Endothelial cell of umbilical vein (primary cell): Measurements from ENCODE around the gene A1BG. TPM values are rescaled to one million over a fixed set of nuclear protein-coding genes. Genes with fewer than 3 reads are reported as not detected.

Experiments used
- BruUV-seq: library from RNA; stranded (reverse); fragments of 400-500 nt; replicated peaks from 2 replicates; lab custom pipeline; 2021; lab: Mats Ljungman, UMichigan
- CTCF ChIA-PET: fragments of 300-600, 350-600 bp; sonication (Branson Sonifier 250); formaldehyde crosslinking; loops from one replicate; lab custom pipeline; 2021; ENCODE audit warnings: antibody characterized with exemption, inconsistent platforms; lab: Charles Lee
- POLR2A ChIA-PET: fragments of 300-600, 350-600 bp; sonication (Branson Sonifier 250); formaldehyde crosslinking; loops from one replicate; lab custom pipeline; 2021; ENCODE audit warnings: antibody characterized with exemption, inconsistent platforms; lab: Charles Lee
- DNase-seq: peaks from one replicate; pipeline ENCODE4 v3.0.0-alpha.2; 2011; ENCODE audit warnings: low read depth, low spot score
- FAIRE-seq: peaks from 2 replicates; lab custom pipeline; 2011; peaks lifted over from hg19 to GRCh38; lab: Jason Lieb, UNC
- H2AFZ ChIP-seq: 2 replicates; pipeline ENCODE4 v1.6.0; 2012; ENCODE audit warnings: low read depth, low read length, control low read depth, inconsistent platforms
- H3K27ac ChIP-seq: 2 replicates; pipeline ENCODE4 v1.5.1; 2011; ENCODE audit warnings: low read depth, mild to moderate bottlenecking, control low read depth, low read length, moderate library complexity; ENCODE audit not compliant: insufficient read depth
- H3K27me3 ChIP-seq, 2 experiments: 2 replicates each; pipeline versions ENCODE4 v1.6.0 to v1.6.1; 2011; ENCODE audit warnings: low read length in 2 of 2, mixed read lengths in 1 of 2; ENCODE audit not compliant: control insufficient read depth in 2 of 2, insufficient read depth in 2 of 2
- H3K36me3 ChIP-seq, 2 experiments: 2 replicates in 1 of 2; 3 replicates in 1 of 2; pipeline ENCODE4 v1.5.1; 2011; ENCODE audit warnings: low read length in 2 of 2, mild to moderate bottlenecking in 1 of 2, moderate library complexity in 1 of 2; ENCODE audit not compliant: control insufficient read depth in 2 of 2, insufficient read depth in 2 of 2; ENCODE audit errors: extremely low read depth in 1 of 2
- H3K4me1 ChIP-seq: 3 replicates; pipeline ENCODE4 v1.5.1; 2011; ENCODE audit warnings: mild to moderate bottlenecking, low read length; ENCODE audit not compliant: control insufficient read depth, insufficient read depth; ENCODE audit errors: extremely low read depth
- H3K4me2 ChIP-seq: 2 replicates; pipeline ENCODE4 v1.6.1; 2011; ENCODE audit warnings: low read length, control low read depth, mixed read lengths; ENCODE audit not compliant: insufficient read depth
- H3K4me3 ChIP-seq, 3 experiments: fragments of 200-600 bp in 1 of 3; sonication (generic), shearing (Covaris generic) in 1 of 3; replicated peaks in 1 of 3; 2 replicates each; pipeline ENCODE4 v1.5.1; 2011 to 2016; ENCODE audit warnings: control low read depth in 3 of 3, low read length in 3 of 3, mild to moderate bottlenecking in 2 of 3, inconsistent platforms in 1 of 3, low read depth in 1 of 3, moderate library complexity in 1 of 3; ENCODE audit not compliant: insufficient read depth in 1 of 3
- H3K79me2 ChIP-seq: 2 replicates; pipeline ENCODE4 v1.6.0; 2012; ENCODE audit warnings: low read length, inconsistent platforms; ENCODE audit not compliant: control insufficient read depth, insufficient read depth
- H3K9ac ChIP-seq: replicated peaks from 2 replicates; pipeline ENCODE3; 2011; ENCODE audit warnings: low read length, control low read depth; ENCODE audit not compliant: insufficient read depth; ENCODE audit errors: extremely low read depth
- H3K9me1 ChIP-seq: replicated peaks from 3 replicates; pipeline ENCODE4 v1.6.0; 2011; ENCODE audit warnings: mild to moderate bottlenecking, low read length; ENCODE audit not compliant: control insufficient read depth, insufficient read depth; ENCODE audit errors: extremely low read depth
- H3K9me3 ChIP-seq: replicated peaks from 2 replicates; pipeline ENCODE4 v1.5.1; 2012; ENCODE audit warnings: low read length, inconsistent platforms; ENCODE audit not compliant: control insufficient read depth, insufficient read depth
- H4K20me1 ChIP-seq: replicated peaks from 2 replicates; pipeline ENCODE3; 2011; ENCODE audit warnings: mild to moderate bottlenecking, low read length; ENCODE audit not compliant: control insufficient read depth, insufficient read depth; ENCODE audit errors: extremely low read depth
- EZH2 ChIP-seq: IDR thresholded peaks from 2 replicates; pipeline ENCODE4 v1.6.1; 2012; ENCODE audit warnings: borderline replicate concordance, low read depth, mild to moderate bottlenecking, moderate library complexity, low read length, inconsistent platforms; ENCODE audit not compliant: severe bottlenecking
- FOS ChIP-seq: IDR thresholded peaks from 2 replicates; pipeline ENCODE4 v1.6.1; 2011; ENCODE audit warnings: mild to moderate bottlenecking, low read length, moderate library complexity, borderline replicate concordance; ENCODE audit not compliant: insufficient read depth
- GATA2 ChIP-seq: IDR thresholded peaks from 2 replicates; pipeline ENCODE4 v1.7.0; 2011; ENCODE audit warnings: low read depth, mild to moderate bottlenecking, moderate library complexity, mixed read lengths, low read length; ENCODE audit not compliant: insufficient read length, insufficient read depth
- JUN ChIP-seq: IDR thresholded peaks from 2 replicates; pipeline ENCODE4 v1.6.1; 2011; ENCODE audit warnings: borderline replicate concordance, low read depth; ENCODE audit not compliant: insufficient read length, insufficient read depth
- MYC ChIP-seq: IDR thresholded peaks from one replicate; pipeline ENCODE4 v1.6.1; 2011; ENCODE audit warnings: mild to moderate bottlenecking, low read depth, low read length
- POLR2A ChIP-seq: IDR thresholded peaks from 2 replicates; pipeline ENCODE4 v1.6.1; 2012; ENCODE audit warnings: low read depth, mild to moderate bottlenecking, control low read depth, low read length
- POLR2AphosphoS5 ChIP-seq: IDR thresholded peaks from 2 replicates; pipeline ENCODE4 v1.6.1; 2012; ENCODE audit warnings: low read depth, mild to moderate bottlenecking, control low read depth, low read length, moderate library complexity; ENCODE audit not compliant: insufficient read depth
- dilution Hi-C: fragments of 300-500 bp; cut with MboI; formaldehyde crosslinking; loops from one replicate; pipeline ENCODE4 v1.15.0; 2019; ENCODE audit warnings: low sequenced_read_pairs; ENCODE audit not compliant: extremely low pct_ligation_motif_present
- intact Hi-C: fragments of 100-400 bp; cut with micrococcal nuclease; formaldehyde crosslinking; loops from one replicate; pipeline ENCODE4 v1.10.0; 2022
- polyA plus RNA-seq, 4 experiments: library from polyadenylated mRNA; depleted of rRNA in 3 of 4; stranded (reverse) in 3 of 4; unstranded in 1 of 4; fragments of >200 nt; gene quantifications; 2 replicates each; pipeline versions ENCODE4 v1.2.1 to v1.2.3, GENCODE V29; 2011 to 2012; ENCODE audit warnings: missing spikeins in 1 of 4
- total RNA-seq: library from RNA; stranded (reverse); gene quantifications from 2 replicates; pipeline ENCODE4 v1.2.3, GENCODE V29; 2021
- TF ChIP-seq, protein P1 (sequence below): IDR thresholded peaks from 2 replicates; pipeline ENCODE4 v1.6.1; 2011; ENCODE audit not compliant: insufficient read depth, insufficient read length
- TF ChIP-seq, protein P2 (sequence below), 2 donors: IDR thresholded peaks; 1 replicate in 1 of 2; 2 replicates in 1 of 2; pipeline ENCODE4 v1.5.1; 2011; ENCODE audit warnings: low read length in 2 of 2, mild to moderate bottlenecking in 2 of 2, moderate library complexity in 2 of 2, control low read depth in 1 of 2, inconsistent platforms in 1 of 2, low read depth in 1 of 2; ENCODE audit not compliant: insufficient read depth in 1 of 2; ENCODE audit errors: extremely low read depth in 1 of 2

A1BG gene
- total and polyA plus RNA-seq, 2 donors (not counting 3 experiments of a cell fraction or from before 2014, with no cell fraction given): 2.3 to 3.7 TPM

DNA sequence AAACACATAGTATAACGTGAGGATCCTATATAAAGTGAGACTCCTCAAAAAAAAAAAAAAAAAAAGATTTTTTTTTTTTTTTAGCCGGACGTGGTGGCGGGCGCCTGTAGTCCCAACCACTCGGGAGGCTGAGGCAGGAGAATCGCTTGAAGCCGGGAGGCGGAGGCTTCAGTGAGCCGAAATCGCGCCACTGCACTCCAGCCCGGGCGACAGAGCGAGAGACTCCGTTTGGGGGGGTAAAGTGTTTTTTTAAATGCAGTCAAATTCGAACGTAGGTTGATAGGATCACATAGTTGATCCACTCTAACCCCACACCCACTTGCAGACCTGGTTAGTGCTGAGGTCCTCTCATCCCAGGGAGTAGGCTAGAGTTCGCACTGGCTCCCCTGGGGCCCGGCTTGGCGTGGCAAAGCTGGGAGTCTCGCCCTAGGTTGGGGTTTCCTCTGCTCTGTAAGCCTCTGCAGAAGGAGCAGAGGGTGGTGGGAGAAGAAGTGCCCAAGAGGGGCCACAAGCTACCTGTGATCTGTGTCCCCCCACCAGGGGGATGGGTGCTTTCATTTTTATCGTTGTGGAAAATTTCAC, 48.6 kb upstream of the A1BG start:
- FAIRE-seq (no peak), DNase-seq (no peak)
- peaks cover 12% of the 10 kb centered on the region for H3K4me1 ChIP-seq
- H3K27ac ChIP-seq: no peak overlapping the region
- intact Hi-C loops (loop anchor here (1.0 to 2.0 kb wide), 2 partner anchors 15 to 21 kb away; partner anchors contain the start of genes RPS5 and ZNF837), dilution Hi-C loops (no loop called here)
- no peaks in the 10 kb centered on the region for H3K27me3 ChIP-seq
- POLR2A ChIA-PET: interaction anchor here (0.6 kb wide), 1 partner anchor 151 kb away, joined by 3 read pairs; no protein-coding TSS in a partner anchor
- H2AFZ ChIP-seq: no peak overlapping the region
- TF ChIP-seq, protein P1, sequence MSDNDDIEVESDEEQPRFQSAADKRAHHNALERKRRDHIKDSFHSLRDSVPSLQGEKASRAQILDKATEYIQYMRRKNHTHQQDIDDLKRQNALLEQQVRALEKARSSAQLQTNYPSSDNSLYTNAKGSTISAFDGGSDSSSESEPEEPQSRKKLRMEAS: no peak
- TF ChIP-seq POLR2A: no peak
- no peak for TF ChIP-seq EZH2
- no peak for TF ChIP-seq POLR2AphosphoS5
- TF ChIP-seq FOS: no peak
- TF ChIP-seq JUN: no peak
- TF ChIP-seq, protein P2, sequence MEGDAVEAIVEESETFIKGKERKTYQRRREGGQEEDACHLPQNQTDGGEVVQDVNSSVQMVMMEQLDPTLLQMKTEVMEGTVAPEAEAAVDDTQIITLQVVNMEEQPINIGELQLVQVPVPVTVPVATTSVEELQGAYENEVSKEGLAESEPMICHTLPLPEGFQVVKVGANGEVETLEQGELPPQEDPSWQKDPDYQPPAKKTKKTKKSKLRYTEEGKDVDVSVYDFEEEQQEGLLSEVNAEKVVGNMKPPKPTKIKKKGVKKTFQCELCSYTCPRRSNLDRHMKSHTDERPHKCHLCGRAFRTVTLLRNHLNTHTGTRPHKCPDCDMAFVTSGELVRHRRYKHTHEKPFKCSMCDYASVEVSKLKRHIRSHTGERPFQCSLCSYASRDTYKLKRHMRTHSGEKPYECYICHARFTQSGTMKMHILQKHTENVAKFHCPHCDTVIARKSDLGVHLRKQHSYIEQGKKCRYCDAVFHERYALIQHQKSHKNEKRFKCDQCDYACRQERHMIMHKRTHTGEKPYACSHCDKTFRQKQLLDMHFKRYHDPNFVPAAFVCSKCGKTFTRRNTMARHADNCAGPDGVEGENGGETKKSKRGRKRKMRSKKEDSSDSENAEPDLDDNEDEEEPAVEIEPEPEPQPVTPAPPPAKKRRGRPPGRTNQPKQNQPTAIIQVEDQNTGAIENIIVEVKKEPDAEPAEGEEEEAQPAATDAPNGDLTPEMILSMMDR (IDR thresholded peaks at IDR 0.05; ENCODE audit: extremely low read depth in 1 of 2, insufficient read depth in 1 of 2, low read depth in 1 of 2, low read length in 2 of 2): no peak
- TF ChIP-seq GATA2: no peak
- no peak for TF ChIP-seq MYC
- CTCF ChIA-PET: no interaction called here
- no peaks in the 10 kb centered on the region for H3K9me3 ChIP-seq
- H3K36me3 ChIP-seq: no peaks in the 10 kb centered on the region
- H3K4me3 ChIP-seq: peak overlapping the region in 2 of 3 experiments; percentile 39 to 41
- H3K9ac ChIP-seq: peak overlapping the region; percentile 16
- peak overlapping the region; percentile 25 for H3K4me2 ChIP-seq
- no TSS peak for BruUV-seq
- H3K9me1 ChIP-seq: no peaks in the 10 kb centered on the region
- no peaks in the 10 kb centered on the region for H3K79me2 ChIP-seq
- H4K20me1 ChIP-seq: no peaks in the 10 kb centered on the region
